DMS153 (cell line): Measurements from ENCODE around the gene ENSA.
"Not testable (repeated sequence)": the region's sequence is repeated elsewhere in the genome, so short reads cannot be mapped to it uniquely, and the experiment has no call there.

Experiments
- DNase-seq: peaks from one replicate; lab custom pipeline; 2025; lab: John Stamatoyannopoulos, UW

Gene ENSA

DNA sequence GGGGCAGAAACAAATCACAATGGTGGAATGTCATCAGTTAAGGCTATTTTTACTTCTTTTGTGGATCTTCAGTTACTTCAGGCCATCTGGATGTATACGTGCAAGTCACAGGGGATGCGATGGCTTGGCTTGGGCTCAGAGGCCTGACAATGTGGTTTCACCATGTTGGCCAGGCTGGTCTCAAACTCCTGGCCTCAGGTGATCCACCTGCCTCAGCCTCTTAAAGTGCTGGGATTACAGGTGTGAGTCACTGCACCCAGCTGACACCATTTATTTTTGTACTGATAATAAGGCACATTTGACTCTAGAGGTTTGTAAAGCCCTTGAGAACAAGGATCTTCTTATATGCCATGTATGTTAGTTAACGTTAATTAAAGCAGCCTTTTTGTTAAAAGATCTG is 48.4 kb downstream of the ENSA start:
- DNase-seq: not testable (repeated sequence)

DNA sequence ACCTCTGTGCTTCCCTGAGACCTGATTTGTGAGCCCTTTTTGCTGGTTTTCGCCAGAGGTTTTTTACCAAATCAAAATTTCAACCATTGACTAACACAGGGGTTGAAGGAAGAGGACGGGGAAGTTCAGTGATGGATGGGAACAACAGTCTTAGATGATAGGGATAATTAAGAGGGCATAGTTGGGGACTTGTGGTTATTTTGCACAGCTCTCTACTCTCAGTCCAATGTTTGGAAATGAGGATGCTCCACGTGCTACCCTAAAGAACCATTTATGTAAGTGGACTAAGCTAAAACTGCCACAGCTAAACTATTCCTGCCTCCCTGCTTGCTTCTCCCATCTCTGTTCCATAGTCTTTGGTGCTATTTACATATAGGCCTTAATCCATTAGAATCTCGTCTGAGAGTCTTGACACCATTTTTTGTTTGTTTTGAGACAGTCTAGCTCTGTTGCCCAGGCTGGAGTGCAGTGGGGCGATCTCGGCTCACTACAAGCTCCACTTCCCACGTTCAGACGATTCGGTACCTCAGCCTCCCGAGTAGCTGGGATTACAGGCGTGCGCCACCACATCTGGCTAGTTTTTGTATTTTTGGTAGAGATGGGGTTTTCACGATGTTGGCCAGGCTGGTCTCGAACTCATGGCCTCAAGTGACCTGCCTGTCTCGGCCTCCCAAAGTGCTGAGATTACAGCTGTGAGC is 49.3 kb downstream of the ENSA start:
- peak; percentile 50 for DNase-seq

DNA sequence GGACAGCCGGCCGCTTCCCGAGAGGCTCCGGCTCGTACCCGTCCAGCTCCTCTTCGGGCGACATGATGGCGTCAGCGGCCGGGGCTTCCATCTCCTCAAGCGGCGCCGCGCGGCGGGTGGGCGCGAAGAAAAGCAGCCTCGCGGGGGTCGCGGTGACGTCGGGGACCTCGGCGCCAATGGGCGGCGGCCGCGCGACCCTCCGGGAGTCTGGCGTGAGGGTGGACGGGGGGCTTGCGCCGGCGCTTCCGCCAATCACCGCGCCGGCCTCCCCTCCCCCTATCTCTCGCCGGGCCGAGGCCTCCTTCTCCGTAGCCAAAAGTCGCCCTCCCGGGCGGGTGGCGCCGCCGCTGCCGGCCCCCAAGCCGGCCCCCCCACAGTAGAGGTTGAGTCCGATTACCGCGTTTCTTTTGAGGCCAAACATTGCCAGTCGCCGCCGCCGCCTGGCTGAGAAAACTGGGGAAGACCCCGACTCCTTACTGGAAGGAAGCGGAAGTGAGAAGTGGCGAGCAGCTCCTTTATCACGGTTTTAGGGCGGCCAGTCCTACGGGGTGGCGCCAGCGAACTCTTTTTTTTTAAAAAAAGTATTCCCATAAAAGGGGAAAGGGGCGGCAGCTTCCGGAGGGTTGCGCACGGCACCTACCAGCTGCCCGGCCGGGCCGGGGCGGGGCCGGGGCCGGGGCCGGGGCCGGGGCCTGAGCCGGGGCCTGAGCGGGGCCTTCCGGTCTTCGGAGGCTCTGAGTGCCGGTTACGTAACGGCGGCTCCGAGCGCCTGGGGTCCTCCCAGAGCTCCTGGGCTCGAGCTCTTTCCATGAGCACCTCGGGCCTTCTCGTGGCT is 50.1 kb downstream of the ENSA start, which contains the start of gene MCL1:
Gene MCL1, minus strand, starts transcription at position 501 of the 835 bp plus-strand sequence. Its CDS starts 80 bp downstream, at position 421.
- peak; percentile 98 for DNase-seq

DNA sequence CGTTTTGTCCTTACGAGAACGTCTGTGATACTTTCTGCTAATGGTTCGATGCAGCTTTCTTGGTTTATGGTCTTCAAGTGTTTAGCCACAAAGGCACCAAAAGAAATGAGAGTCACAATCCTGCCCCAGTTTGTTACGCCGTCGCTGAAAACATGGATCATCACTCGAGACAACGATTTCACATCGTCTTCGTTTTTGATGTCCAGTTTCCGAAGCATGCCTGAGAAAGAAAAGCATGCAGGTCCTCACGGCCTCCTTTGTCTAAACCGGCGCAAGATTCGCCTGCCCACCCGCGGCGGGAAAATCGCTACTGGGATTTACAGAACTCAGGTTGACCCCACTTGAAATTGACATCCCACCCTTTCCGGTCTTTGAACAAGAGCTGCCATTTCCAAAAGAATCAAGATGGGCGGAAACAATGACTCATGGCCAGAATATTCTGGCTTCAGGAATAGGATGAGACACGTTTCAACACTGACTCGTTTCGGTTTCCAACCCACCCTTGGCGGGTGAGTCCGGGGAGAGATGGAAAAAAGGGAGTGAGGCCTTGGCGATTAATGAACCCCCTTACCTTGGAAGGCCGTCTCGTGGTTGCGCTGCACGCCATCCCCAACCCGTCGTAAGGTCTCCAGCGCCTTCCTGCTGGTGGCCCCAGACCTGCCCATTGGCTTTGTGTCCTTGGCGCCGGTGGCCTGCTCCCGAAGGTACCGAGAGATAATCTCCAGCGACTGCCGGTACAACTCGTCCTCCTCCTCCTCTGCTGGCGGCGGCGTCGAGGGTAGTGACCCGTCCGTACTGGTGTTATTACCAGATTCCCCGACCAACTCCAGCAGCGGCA is 50.9 kb downstream of the ENSA start:
- peak; percentile 56 for DNase-seq

DNA sequence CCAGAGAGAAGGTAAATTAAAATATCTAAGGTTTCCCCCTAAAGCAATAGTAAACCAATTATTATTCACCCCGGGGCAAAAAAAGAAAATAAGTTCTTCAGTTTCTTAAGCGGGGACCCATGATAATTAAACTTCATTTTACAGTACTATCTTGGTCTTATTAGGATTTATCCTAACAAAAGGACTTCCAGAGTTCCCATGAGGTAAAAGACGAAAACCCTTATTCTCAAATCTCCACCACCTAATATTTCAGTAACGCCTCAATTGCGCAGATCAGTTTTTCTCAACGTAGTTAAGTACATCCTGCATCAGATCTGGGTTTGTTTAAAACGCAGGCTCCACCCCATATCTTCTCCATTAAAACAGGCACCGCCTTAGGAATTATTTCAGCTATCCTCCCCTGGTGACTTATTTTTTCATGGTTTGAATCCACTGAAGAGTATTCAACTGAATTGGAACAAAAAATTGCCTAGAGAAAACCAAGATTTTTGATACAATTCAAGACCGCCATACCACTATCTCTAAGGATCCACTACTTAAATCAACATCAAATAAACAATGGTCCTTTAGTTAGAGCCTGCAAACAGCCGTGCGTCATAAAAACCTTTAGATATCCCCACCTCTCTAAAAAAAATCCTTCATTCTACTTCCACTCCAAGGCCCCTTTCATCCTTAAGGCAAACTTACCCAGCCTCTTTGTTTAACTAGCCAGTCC is 51.7 kb downstream of the ENSA start:
- peak; percentile 13 for DNase-seq

DNA sequence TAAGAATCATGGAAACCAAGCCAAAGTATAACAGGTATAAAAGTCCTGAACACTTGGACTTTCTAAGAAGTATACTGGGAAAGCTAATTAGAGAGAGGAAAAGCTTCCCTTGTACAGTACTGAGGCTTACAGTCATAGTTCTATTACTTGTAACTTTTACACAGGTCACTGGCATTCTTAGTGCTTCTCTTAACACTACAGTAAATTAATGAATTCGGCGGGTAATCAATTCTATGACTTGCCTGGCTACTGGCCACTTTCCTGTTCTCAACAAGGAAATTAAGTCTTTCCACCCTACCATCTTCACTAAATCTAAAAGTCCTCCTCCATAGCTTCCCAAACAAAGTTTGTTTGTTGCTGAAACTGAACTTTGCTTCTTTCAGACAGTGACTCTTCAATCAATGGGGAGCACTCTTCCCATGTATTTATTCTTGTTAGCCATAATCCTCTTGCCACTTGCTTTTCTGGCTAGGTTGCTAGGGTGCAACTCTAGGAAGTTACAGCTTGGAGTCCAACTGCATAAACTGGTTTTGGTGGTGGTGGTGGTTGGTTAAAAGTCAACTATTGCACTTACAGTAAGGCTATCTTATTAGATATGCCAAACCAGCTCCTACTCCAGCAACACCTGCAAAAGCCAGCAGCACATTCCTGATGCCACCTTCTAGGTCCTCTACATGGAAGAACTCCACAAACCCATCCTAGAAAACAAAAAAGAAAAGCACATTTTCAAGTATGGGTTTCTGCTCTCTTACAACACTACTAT is 52.4 kb downstream of the ENSA start:
- DNase-seq: no peak

DNA sequence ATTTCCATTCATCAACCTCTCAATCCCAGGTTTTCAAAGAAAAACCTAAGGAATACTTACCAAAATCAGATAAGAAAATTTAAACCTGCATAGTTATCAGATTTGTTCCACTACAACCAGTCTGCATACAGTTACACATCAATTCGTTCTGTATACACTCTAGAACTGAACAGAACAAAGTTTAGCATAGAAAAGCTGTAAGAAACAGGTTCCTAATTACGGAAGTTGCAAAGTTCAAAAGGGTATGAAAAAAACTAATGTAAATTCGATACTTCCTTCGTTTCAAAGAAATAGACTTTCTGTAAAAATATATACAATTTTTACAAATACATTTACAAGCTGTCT is 53.1 kb downstream of the ENSA start:
- DNase-seq: no peak

DNA sequence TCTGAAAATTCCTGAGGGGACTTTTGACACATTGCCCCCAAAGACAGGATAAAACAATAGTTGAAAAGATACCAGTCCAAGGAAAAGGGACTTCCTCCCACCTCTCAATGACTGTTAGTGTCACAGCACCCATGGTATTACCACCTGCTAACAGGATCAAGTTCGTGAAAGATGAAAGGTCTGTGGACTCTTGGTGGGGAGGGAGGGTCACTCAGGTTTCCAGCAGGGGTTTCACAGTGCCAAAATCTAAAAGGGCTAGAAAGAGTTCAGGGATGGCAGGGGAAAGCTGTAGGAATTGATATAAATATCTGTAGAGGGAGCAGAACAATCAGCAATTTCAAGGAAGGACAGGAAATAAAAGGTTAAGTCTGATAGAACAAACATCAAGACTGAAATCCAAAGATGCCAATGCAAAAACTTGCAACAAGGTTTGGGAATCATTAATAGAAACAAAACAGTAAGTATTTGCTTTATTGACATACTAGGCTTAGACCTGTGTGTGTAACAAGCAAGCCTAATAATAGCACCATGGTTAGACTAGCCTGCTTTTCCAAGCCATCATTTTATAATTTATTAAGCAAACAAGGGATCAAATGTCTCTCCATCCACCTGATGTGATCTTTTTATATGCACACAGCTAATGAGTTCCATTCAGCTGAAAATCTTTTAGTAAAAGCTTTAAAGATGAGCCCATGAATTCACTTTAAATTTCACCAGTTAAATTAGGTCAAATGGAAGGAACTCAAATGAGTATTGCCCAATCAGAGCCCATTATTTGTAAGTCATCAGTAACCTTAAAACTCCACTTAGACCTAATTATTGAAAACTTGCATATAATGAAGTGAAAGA is 53.7 kb downstream of the ENSA start:
- peak; percentile 37 for DNase-seq

DNA sequence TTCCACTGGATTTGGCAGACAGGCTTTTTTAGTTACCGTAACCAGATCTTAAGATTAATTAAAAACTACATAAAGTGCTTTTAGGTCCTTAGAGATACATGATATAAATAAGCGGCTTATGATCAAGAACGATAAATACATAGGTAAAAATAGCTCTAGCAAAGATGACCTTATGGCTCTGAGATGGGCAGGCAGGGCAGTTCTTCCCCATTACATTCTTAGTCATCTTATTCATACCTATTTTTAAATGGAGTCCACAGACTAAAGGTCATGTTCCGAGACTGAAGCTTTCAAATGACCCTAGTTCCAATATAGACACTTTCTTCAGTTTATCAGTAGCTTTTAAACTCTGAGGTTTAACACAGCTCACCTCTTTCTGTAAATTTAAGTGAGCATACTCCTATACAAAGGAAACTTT is 54.3 kb downstream of the ENSA start:
- no peak for DNase-seq

DNA sequence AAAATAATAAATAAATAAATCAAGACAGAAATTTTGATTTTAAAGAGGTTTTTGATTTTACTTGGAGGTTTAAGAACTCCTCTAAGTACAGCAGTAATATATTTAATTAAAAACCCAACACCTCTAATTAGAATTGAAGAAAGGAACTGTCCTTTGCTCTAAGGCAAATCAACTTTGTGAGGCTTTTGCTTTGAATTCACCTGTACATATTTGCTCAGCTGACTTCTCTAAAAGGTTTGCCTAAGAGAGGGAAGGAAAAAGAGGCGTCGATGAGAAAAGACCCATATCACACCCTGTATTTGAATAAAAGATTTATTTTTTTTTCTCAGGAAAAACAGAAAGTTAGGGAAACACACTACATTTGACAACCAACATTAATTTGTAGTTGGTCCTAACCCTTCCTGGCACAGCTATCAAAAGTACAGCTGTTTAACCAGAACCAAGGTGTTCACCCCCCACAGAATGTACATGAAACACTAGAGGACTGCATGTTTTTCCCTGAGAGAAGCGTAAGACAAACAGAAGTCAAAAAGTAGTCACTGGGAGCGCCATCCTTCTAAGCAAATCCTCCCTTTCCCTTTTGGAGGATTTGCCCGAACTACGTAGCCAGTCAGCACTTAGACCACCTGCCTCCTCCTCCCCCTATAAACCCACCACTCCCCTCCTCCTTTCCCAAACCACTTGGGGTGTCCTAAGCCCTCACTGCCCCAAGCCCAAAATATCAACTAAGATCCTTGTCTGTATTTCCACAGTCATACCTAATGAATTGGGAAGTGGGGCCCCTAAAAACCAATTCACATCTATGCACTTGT is 54.9 kb downstream of the ENSA start:
- DNase-seq: no peak

DNA sequence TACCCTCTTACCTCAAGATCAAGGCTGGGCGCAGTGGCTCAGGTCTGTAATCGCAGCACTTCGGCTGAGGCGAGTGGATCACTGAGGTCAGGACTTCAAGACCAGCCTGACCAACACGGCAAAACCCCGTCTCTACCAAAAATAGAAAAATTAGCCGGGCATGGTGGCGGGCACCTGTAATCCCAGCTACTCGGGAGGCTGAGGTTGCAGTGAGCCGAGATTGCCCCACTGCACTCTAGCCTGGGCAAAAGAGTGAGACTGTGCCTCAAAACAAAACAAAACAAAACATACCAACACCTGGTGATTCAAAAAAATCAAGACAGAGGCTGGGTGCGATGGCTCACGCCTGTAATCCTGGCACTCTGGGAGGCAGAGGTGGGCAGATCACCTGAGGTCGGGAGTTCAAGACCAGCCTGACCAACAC is 55.8 kb downstream of the ENSA start:
- DNase-seq: not testable (repeated sequence)

DNA sequence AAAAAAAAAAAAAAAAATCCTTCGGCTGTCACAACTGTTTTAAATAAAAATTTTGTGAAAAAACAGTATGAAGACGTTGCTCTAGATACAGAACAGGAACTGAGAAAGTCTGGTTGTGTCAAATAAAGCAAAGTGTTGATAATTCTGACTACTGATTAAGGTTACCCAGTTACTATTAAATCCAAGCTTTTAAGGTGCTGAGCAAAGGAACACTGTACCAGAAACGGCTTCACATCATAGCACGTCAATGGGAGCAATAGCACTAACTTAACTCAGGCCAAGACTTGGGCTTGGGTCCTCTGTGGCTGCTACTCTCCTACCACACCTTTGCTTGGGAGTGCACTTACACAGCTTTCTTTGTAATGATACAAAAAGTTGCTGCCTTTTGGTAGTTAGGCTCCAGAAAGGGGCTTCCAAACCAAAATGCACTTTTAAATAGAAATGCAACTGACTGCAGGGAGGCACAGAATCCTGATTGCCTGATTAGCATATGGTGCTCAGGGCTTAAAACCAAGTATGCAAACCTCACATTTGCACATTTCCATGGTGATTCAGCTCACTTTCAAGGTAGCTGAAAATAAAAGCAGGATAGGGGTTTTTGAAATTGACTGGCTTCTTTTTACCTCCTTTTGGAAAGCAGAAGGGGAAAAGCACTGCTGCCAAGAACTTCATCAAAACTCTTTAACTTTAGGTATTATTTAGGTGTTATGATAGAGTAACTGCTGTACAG is 56.3 kb downstream of the ENSA start:
- no peak for DNase-seq
